Brain microvascular endothelial cell (primary cell): ENCODE results near the gene ABCC2.
"Not testable (repeated sequence)": the region's sequence is repeated elsewhere in the genome, so short reads cannot be mapped to it uniquely, and the experiment has no call there.

Experiments
- DNase-seq: peaks from one replicate; pipeline ENCODE4 v3.0.0-alpha.2; 2020
- H3K27ac ChIP-seq: fragments of 250-450 bp; sonication (Bioruptor Pico); 2 replicates; pipeline ENCODE4 v1.5.1; 2020; ENCODE audit warnings: mild to moderate bottlenecking, moderate library complexity
- H3K27me3 ChIP-seq: fragments of 250-450 bp; sonication (Bioruptor Pico); replicated peaks from 2 replicates; pipeline ENCODE4 v1.5.1; 2020; ENCODE audit warnings: mild to moderate bottlenecking
- H3K36me3 ChIP-seq: fragments of 250-450 bp; sonication (Bioruptor Pico); replicated peaks from 2 replicates; pipeline ENCODE4 v1.5.1; 2020; ENCODE audit warnings: mild to moderate bottlenecking
- H3K4me3 ChIP-seq: 2 replicates; pipeline ENCODE4 v1.5.1; 2011; ENCODE audit warnings: low read depth, mild to moderate bottlenecking, control low read depth, low read length, moderate library complexity
- CTCF ChIP-seq: IDR thresholded peaks from 2 replicates; pipeline ENCODE4 v1.5.1; 2011; ENCODE audit warnings: low read depth, mild to moderate bottlenecking, moderate library complexity, low read length, control low read depth, inconsistent platforms; ENCODE audit errors: missing control alignments
- in situ Hi-C: cut with HindIII; loops from 2 replicates; pipeline ENCODE4 v1.10.0; 2017; ENCODE audit warnings: low sequenced_read_pairs, low pct_ligation_motif_present

ABCC2 gene

GRCh38 chr10:99782447-99783286 is at the start of gene ABCC2:
TSS of gene ABCC2 (plus strand) at chr10:99782640. CDS start at chr10:99782845, 205 bp downstream.
- in situ Hi-C loops = no loop called here
- Histone ChIP-seq H3K27me3 (no peaks in the 10 kb centered on the region), H3K4me3 (no peak within 1 kb of the TSS), H3K27ac (no peak within 1 kb of the TSS), H3K36me3 (no peaks in the 10 kb centered on the region)
- TF ChIP-seq CTCF = no peak
- no peak for DNase-seq

GRCh38 chr10:99733366-99733765 is 49.1 kb upstream of the ABCC2 start:
- TF ChIP-seq CTCF = no peak
- no peaks in the 10 kb centered on the region for H3K27me3 ChIP-seq
- H3K27ac ChIP-seq = no peak overlapping the region
- in situ Hi-C loops = no loop called here
- H3K36me3 ChIP-seq = peaks cover 4% of the 10 kb centered on the region
- DNase-seq = no peak
- H3K4me3 ChIP-seq = no peak overlapping the region

- H3K4me3 ChIP-seq, DNase-seq: not testable (repeated sequence)
These were observed 48.3 kb upstream of the ABCC2 start for GRCh38 chr10:99734111-99734510.

GRCh38 chr10:99740260-99740659 is 42.2 kb upstream of the ABCC2 start:
- Histone ChIP-seq H3K27ac (no peak overlapping the region), H3K36me3 (peaks cover 27% of the 10 kb centered on the region)

More at GRCh38 chr10:99734111-99734510, 48.3 kb upstream of the ABCC2 start:
- in situ Hi-C loops, H3K27ac ChIP-seq, H3K27me3 ChIP-seq, H3K36me3 ChIP-seq: not testable (repeated sequence)

GRCh38 chr10:99740933-99741559 is 41.4 kb upstream of the ABCC2 start:
- no peak for DNase-seq
- H3K36me3 ChIP-seq = peaks cover 31% of the 10 kb centered on the region
- H3K27me3 ChIP-seq = no peaks in the 10 kb centered on the region
- in situ Hi-C loops = no loop called here
- no peak overlapping the region for H3K27ac ChIP-seq
- no peak overlapping the region for H3K4me3 ChIP-seq
- no peak for TF ChIP-seq CTCF

More at GRCh38 chr10:99740260-99740659, 42.2 kb upstream of the ABCC2 start:
- no peaks in the 10 kb centered on the region for H3K27me3 ChIP-seq
- no peak for TF ChIP-seq CTCF
- DNase-seq = no peak
- no peak overlapping the region for H3K4me3 ChIP-seq
- in situ Hi-C loops = no loop called here

GRCh38 chr10:99742254-99742653 is 40.2 kb upstream of the ABCC2 start:
- no peak overlapping the region for H3K27ac ChIP-seq

More at GRCh38 chr10:99742254-99742653, 40.2 kb upstream of the ABCC2 start:
- Histone ChIP-seq H3K27me3 (no peaks in the 10 kb centered on the region), H3K4me3 (no peak overlapping the region), H3K36me3 (peaks cover 34% of the 10 kb centered on the region)
- in situ Hi-C loops = no loop called here
- no peak for DNase-seq
- no peak for TF ChIP-seq CTCF
